Upper lobe of left lung (tissue), 4 donors: ENCODE data around the gene CRB1.

ENCODE experiments used
- EP300 ChIP-seq, 4 donors: sonication (generic); formaldehyde crosslinking; IDR thresholded peaks; one replicate each; pipeline ENCODE4 v1.5.1; 2017; ENCODE audit warnings: antibody characterized with exemption in 4 of 4, control low read depth in 2 of 4
- POLR2A ChIP-seq, 4 donors: fragments of 450-650 bp; IDR thresholded peaks; one replicate each; pipeline ENCODE4 v1.5.1; 2016 to 2017; ENCODE audit warnings: antibody characterized with exemption in 4 of 4, mild to moderate bottlenecking in 2 of 4
- TF ChIP-seq, protein P1 (sequence below), 6 experiments: fragments of 450-650 bp in 4 of 6; fragments of 200-600 bp in 2 of 6; sonication (generic) in 2 of 6; IDR thresholded peaks; one replicate each; pipeline ENCODE4 v1.5.1; 2016 to 2019; ENCODE audit warnings: antibody characterized with exemption in 6 of 6

GRCh38 chr1:197218857-197219256 is 49.2 kb upstream of the CRB1 start:
- TF ChIP-seq, protein P1, sequence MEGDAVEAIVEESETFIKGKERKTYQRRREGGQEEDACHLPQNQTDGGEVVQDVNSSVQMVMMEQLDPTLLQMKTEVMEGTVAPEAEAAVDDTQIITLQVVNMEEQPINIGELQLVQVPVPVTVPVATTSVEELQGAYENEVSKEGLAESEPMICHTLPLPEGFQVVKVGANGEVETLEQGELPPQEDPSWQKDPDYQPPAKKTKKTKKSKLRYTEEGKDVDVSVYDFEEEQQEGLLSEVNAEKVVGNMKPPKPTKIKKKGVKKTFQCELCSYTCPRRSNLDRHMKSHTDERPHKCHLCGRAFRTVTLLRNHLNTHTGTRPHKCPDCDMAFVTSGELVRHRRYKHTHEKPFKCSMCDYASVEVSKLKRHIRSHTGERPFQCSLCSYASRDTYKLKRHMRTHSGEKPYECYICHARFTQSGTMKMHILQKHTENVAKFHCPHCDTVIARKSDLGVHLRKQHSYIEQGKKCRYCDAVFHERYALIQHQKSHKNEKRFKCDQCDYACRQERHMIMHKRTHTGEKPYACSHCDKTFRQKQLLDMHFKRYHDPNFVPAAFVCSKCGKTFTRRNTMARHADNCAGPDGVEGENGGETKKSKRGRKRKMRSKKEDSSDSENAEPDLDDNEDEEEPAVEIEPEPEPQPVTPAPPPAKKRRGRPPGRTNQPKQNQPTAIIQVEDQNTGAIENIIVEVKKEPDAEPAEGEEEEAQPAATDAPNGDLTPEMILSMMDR (IDR thresholded peaks at IDR 0.05) = no peak
- TF ChIP-seq EP300 (IDR thresholded peaks at IDR 0.05) = no peak
- no peak for TF ChIP-seq POLR2A (IDR thresholded peaks at IDR 0.05)
